Ovary (tissue), 9 donors: Measurements from ENCODE around the gene SHISA4. TPM values are rescaled to one million over a fixed set of nuclear protein-coding genes. Genes with fewer than 3 reads are reported as not detected.
"Not testable (repeated sequence)": the region's sequence is repeated elsewhere in the genome, so short reads cannot be mapped to it uniquely, and the experiment has no call there.

ENCODE experiments used
- DNase-seq, 5 donors: peaks; one replicate each; pipeline ENCODE4 v3.0.0-alpha.2; 2019 to 2020
- H3K27ac ChIP-seq, 2 donors: fragments of 200-600 bp; one replicate each; pipeline versions ENCODE4 v1.5.1 to v1.8.0; 2019 to 2022
- H3K27me3 ChIP-seq: fragments of 200-600 bp; one replicate; pipeline ENCODE4 v1.8.0; 2022
- H3K36me3 ChIP-seq: fragments of 200-600 bp; sonication (generic); one replicate; pipeline ENCODE4 v1.5.1; 2019
- H3K4me1 ChIP-seq: one replicate; pipeline ENCODE4 v1.8.1; 2013; ENCODE audit warnings: mild to moderate bottlenecking, moderate library complexity; ENCODE audit not compliant: insufficient read depth
- H3K4me3 ChIP-seq: fragments of 200-600 bp; sonication (generic); one replicate; pipeline ENCODE4 v1.5.1; 2017
- H3K9me3 ChIP-seq, 2 donors: fragments of 200-600 bp in 1 of 2; sonication (generic) in 1 of 2; one replicate each; pipeline versions ENCODE4 v1.5.1 to v1.8.1; 2013 to 2019; ENCODE audit warnings: mild to moderate bottlenecking in 1 of 2, moderate library complexity in 1 of 2
- EP300 ChIP-seq: sonication (generic); formaldehyde crosslinking; IDR thresholded peaks from one replicate; pipeline ENCODE4 v1.6.1; 2017; ENCODE audit warnings: antibody characterized with exemption
- POLR2A ChIP-seq: fragments of 450-650 bp; IDR thresholded peaks from one replicate; pipeline ENCODE4 v1.6.1; 2017; ENCODE audit warnings: antibody characterized with exemption, mild to moderate bottlenecking, moderate library complexity
- WGBS, 3 donors: extraction: QIAGEN DNeasy Blood & Tissue Kit in 1 of 3; methylation state at CpG; one replicate each; pipeline versions ENCODE4 v1.1.5 to v1.1.7; 2013 to 2017; 5-methylcytosine and 5-hydroxymethylcytosine counted together
- intact Hi-C, 4 donors: fragments of 100-400 bp; cut with DNase I; formaldehyde crosslinking; loops; one replicate each; pipeline versions ENCODE4 v1.11.0 to v1.15.1; 2022 to 2023
- polyA plus RNA-seq, 2 donors: library from polyadenylated mRNA; stranded (reverse); fragments of 200-250 nt in 1 of 2; fragments of 350-450 nt in 1 of 2; fragmentation: Illumina TruSeq in 1 of 2; extraction: RNeasy Lipid Tissue Mini Kit (QIAGEN cat#74804) in 1 of 2; gene quantifications; one replicate each; pipeline ENCODE4 v1.2.3, GENCODE V29; 2013 to 2014
- total RNA-seq, 7 donors: library from RNA; depleted of rRNA in 2 of 7; stranded (reverse); fragments of >200 nt in 2 of 7; fragmentation: NEBNext Ultra II Directional in 3 of 7; extraction: Animal tissue kit (Norgen Biotek cat#: 25700) in 3 of 7; gene quantifications; one replicate each; pipeline versions ENCODE4 v1.1.0 to v1.2.4, GENCODE V29; 2016 to 2023
- TF ChIP-seq, protein P1 (sequence below), 3 donors: fragments of 450-650 bp in 2 of 3; fragments of 200-600 bp in 1 of 3; IDR thresholded peaks; one replicate each; pipeline versions ENCODE4 v1.5.1 to v1.8.0; 2016 to 2022; ENCODE audit warnings: antibody characterized with exemption in 3 of 3, mild to moderate bottlenecking in 1 of 3
- donor health status: DM: no; HTN: no; CAD: no; lungs with moderate emphysema.
- donor health status: DM: no; HTN: no; CAD: no.
- donor health status: Bipolar disorder and iron deficiency.
- donor health status: DM: yes; HTN: yes; CAD: no.
- donor health status: DM: no; HTN: no; CAD: no.
- donor health status: DM: yes; HTN: yes; CAD: no.

SHISA4 gene
- total and polyA plus RNA-seq, 9 donors = 11.3 to 37.9 (median 26.4) TPM

GRCh38 chr1:201848230-201848629 lies 40.5 kb upstream of the SHISA4 start:
- peaks cover 5% of the 10 kb centered on the region for H3K4me1 ChIP-seq
- H3K27me3 ChIP-seq = no peaks in the 10 kb centered on the region
- H3K9me3 ChIP-seq = no peaks in the 10 kb centered on the region
- H3K36me3 ChIP-seq = no peaks in the 10 kb centered on the region
- WGBS, 3 donors = 95 to 98% (median 97%) methylated on average over 6 of the region's 6 CpGs
- H3K27ac ChIP-seq = no peak overlapping the region
- TF ChIP-seq POLR2A = no peak
- TF ChIP-seq, protein P1, sequence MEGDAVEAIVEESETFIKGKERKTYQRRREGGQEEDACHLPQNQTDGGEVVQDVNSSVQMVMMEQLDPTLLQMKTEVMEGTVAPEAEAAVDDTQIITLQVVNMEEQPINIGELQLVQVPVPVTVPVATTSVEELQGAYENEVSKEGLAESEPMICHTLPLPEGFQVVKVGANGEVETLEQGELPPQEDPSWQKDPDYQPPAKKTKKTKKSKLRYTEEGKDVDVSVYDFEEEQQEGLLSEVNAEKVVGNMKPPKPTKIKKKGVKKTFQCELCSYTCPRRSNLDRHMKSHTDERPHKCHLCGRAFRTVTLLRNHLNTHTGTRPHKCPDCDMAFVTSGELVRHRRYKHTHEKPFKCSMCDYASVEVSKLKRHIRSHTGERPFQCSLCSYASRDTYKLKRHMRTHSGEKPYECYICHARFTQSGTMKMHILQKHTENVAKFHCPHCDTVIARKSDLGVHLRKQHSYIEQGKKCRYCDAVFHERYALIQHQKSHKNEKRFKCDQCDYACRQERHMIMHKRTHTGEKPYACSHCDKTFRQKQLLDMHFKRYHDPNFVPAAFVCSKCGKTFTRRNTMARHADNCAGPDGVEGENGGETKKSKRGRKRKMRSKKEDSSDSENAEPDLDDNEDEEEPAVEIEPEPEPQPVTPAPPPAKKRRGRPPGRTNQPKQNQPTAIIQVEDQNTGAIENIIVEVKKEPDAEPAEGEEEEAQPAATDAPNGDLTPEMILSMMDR (IDR thresholded peaks at IDR 0.05) = no peak
- TF ChIP-seq EP300 = no peak
- no peak for DNase-seq
- H3K4me3 ChIP-seq = no peak overlapping the region
- intact Hi-C loops = no loop called here

GRCh38 chr1:201849372-201850052 lies 39.2 kb upstream of the SHISA4 start:
- 64 to 72% (median 67%) methylated on average over 2 of the region's 2 CpGs for whole genome bisulfite sequencing, 3 donors
- H3K27me3 ChIP-seq = no peaks in the 10 kb centered on the region
- H3K9me3 ChIP-seq = no peaks in the 10 kb centered on the region
- no peak for DNase-seq
- no peak overlapping the region for H3K4me3 ChIP-seq
- peaks cover 5% of the 10 kb centered on the region for H3K4me1 ChIP-seq
- intact Hi-C loops = no loop called here
- no peak overlapping the region for H3K27ac ChIP-seq
- TF ChIP-seq, protein P1 (IDR thresholded peaks at IDR 0.05) = no peak
- no peak for TF ChIP-seq POLR2A
- no peak for TF ChIP-seq EP300
- H3K36me3 ChIP-seq = no peaks in the 10 kb centered on the region

DNA sequence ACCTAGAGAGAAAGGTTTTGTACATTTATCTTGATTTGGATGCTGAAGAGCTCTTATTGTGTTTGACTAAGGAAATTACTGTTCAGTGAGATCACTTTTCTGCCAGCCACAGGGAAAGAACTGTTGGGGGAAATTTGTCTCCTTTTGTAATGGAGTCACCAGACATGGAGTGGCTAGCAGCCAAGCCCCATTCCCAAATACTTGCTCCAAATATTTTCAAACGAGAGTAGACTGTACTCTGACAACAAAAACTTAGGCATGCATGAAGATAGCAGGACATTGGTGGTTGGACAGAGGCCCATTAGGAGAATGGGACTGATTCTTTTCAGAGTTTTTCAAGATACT lies 38.7 kb upstream of the SHISA4 start:
- Histone ChIP-seq H3K27ac (no peak overlapping the region), H3K36me3 (no peaks in the 10 kb centered on the region)
- TF ChIP-seq POLR2A = no peak
- TF ChIP-seq, protein P1 (IDR thresholded peaks at IDR 0.05) = no peak
- no peak for TF ChIP-seq EP300

DNA sequence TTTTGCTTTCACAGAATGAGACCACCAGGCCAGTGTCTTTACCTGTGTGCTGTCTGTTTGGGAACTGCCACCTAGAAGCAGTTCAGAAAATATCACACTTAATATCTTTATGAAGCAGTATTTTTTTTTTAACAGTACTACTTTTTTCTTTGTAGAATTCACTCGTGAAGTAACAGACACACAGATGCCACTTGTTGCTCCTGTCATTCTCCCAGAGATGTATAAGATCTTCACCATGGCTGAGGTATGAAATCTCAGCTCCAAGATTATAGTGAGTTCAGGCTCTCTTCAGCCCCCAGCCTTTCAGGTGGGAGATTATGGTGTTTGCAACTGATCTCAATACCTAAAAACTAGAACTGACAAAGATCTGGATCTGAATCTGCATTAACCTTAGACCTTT lies 36.7 kb upstream of the SHISA4 start:
- no peaks in the 10 kb centered on the region for H3K27me3 ChIP-seq
- no peaks in the 10 kb centered on the region for H3K36me3 ChIP-seq
- H3K4me1 ChIP-seq = peaks cover 2% of the 10 kb centered on the region
- DNase-seq = no peak
- H3K9me3 ChIP-seq = no peaks in the 10 kb centered on the region
- intact Hi-C loops = no loop called here
- no peak for TF ChIP-seq POLR2A
- TF ChIP-seq EP300 = no peak
- WGBS, 3 donors = 87 to 90% (median 89%) methylated on average over 1 of the region's 1 CpG
- H3K4me3 ChIP-seq = no peak overlapping the region
- no peak overlapping the region for H3K27ac ChIP-seq

More for the DNA sequence above, 38.7 kb upstream of the SHISA4 start:
- 0 to 6% (median 0%) methylated on average over 1 of the region's 1 CpG for WGBS, 3 donors
- no peaks in the 10 kb centered on the region for H3K9me3 ChIP-seq
- no peak overlapping the region for H3K4me3 ChIP-seq
- intact Hi-C loops = no loop called here
- peak; percentile 54 to 76 (median 63) for DNase-seq
- peaks cover 5% of the 10 kb centered on the region for H3K4me1 ChIP-seq
- H3K27me3 ChIP-seq = no peaks in the 10 kb centered on the region

DNA sequence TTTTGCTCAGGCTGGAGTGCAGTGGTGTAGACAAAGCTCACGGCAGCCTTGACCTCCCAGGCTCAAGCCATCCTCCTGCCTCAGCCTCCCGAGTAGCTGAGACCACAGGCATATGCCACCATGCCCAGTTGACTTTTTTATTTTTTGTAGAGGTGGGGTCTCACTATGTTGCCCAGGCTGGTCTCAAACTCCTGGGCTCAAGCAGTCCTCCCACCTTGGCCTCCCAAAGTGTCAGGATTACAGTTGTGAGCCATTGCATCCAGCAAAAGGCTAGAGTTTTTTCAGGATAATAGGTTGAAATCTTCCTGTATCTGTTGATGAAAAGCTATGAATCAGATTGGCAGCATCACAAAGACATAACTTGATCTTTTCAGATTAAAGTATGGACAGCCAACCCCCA lies 32.0 kb upstream of the SHISA4 start:
- H3K27ac ChIP-seq, H3K27me3 ChIP-seq, H3K36me3 ChIP-seq, H3K4me3 ChIP-seq, intact Hi-C loops, H3K9me3 ChIP-seq, DNase-seq, H3K4me1 ChIP-seq: not testable (repeated sequence)
- 91 to 95% (median 93%) methylated on average over 2 of the region's 2 CpGs for WGBS, 3 donors
